NCI-H2029 (cell line): ENCODE results near the gene SLC16A1.
"Not testable (repeated sequence)": the region's sequence is repeated elsewhere in the genome, so short reads cannot be mapped to it uniquely, and the experiment has no call there.

Experiments
- DNase-seq: peaks from one replicate; lab custom pipeline; 2025; lab: John Stamatoyannopoulos, UW

SLC16A1 gene

DNA sequence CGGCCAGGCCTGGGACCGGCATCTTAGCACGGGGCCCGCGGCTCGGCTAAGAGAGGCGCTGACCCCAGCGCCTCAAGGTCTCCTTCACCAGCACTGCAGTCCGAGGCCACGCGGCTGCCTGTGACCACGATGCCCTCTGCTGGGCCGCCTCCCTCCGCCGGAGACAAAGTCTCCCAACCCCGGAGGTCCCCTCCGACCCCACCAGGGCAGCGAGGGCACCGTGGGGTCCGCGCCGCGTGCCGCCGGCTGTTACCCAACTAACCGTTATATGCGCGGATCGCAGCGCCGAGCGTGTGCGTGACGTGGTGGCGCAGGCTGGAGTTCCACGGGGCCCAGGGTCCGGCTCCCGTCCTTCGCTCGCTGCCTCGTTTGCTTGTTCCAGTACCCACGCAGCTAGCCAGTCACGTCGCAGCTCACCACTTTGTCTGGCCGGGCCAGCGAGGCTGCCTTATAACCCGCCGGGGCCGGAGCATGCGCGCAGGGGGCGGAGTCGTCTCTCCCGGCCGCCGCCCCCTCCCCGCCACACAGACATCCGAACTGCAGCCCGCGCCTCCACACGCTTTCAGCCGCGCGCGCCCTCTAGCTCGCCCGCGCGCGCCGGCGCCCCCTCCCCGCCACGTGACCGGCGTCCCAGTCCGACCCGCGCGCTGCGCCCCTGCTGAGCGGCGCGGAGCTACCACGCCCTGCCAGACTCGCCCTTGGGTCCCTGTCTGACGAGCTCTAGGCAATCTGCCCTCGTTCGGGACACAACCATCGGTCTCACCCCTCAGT is at the start of gene SLC16A1:
Gene SLC16A1, minus strand, starts transcription at position 424 of the 771 bp plus-strand sequence. CDS start 26,888 bp downstream, outside the sequence.
- DNase-seq, result peak; percentile 42

DNA sequence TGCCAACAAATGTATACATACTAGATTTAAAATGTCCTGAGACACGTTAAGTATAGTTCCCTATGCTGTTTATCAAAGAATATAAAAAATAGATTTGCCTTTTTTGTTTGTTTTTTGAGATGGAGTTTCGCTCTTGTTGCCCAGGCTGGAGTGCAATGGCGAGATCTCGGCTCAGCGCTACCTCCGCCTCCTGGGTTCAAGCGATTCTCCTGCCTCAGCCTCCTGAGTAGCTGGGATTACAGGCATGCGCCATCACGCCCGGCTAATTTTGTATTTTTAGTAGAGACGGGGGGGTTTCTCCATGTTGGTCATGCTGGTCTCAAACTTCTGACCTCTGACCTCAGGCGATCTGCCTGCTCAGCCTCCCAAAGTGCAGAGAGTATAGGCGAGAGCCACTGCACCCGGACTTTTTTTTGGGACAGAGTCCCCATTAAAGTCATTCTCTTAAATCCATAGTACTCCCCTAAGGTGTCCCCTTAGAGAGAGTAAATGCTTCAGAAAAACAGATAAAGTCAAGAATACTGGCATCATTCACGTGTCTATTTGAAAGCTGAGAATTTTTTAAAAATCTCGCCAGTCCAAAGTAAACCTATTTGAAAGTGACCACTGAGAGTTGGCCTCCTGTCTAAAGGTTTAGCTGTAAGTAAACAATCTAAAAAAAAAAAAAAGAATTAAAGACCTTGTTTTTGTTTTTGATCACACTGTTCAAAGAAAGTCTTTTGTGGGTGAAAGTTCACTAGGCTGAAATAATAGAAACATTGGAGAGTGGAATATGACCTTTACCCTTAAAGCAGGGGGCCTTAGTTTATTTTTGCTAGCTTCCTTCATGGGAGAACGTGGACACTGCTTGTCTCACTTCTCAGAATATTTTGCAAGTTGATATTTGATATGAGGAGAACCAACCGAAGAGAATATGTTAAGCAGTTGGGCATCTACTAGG is 48.0 kb upstream of the SLC16A1 start:
- DNase-seq, result no peak

- DNase-seq, result no peak
Measured at GRCh38 chr1:113002297-113002696, 46.3 kb upstream of the SLC16A1 start.

DNA sequence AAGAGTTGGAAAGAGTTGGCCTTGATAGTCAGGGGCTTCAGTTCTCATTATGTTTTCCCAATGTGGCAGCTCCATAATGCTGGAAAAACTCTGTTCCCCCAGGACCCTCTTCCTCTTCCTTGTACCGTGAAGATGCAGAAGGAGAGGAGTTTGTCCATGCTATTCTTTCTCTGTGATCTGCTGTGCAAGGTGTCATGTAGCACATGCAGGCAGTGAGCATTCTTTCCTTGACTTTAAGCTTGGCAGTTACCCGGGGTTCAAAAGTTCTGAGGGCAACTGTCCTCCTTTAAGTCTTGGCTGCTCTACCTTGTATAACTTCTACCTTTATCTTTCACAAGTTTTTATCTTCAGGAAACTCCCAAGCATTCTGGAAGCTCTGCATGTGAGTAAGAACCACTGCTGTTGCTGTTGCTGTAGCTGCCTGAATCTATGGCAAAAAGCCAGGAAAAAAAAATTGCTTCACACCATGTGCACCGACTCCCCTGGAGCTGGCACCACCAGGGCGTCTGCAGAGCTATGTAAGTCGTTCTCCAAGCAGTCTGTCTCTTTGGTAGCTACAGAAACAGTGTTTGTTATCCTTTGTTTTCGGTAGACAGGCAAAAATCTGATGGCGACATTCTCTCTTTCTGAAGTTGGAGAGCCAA is 42.7 kb upstream of the SLC16A1 start:
- no peak for DNase-seq

DNA sequence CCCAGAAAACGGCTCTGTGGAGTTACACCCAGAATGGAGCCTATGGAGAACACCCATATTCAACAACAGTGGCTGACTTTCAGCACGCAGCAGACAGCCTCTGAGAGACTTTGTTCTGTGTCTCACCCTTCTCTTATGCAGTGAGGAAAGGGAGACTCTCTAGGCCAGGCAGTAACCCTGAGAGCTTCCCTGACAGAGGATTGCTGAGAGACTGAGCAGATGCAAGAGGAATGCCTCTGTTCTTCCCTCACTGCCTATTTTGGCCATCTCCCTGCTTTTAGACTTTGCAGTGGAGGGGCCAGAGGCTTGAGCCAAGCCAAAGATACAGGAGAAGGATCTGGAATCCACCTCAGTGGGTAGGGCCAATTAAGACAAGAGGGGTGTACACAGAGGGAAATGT is 41.8 kb upstream of the SLC16A1 start:
- no peak for DNase-seq

DNA sequence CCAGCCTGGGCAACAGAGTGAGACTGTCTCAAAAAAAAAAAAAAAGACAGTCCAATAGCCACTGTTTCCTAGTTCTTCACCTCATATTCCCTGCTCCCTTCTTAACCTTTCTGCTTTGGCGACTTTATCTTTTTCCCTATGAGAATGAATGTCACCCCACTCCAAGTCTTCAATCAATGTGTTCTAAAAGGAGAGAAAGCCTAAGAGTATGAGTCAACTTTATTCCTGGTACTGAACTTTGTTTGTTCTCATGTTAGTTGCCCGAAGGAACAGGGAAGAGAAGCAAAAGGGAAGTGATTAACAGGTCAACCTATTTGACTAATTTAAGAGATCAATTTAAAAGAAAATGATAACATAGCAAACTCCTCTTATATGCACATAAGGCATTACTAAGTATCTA is 39.9 kb upstream of the SLC16A1 start:
- DNase-seq, result no peak

GRCh38 chr1:112995021-112995420 is 39.0 kb upstream of the SLC16A1 start:
- not testable (repeated sequence) for DNase-seq

- no peak for DNase-seq
Measured at GRCh38 chr1:112992780-112993179, 36.8 kb upstream of the SLC16A1 start.

GRCh38 chr1:112991402-112992120 is 35.6 kb upstream of the SLC16A1 start:
- no peak for DNase-seq

DNA sequence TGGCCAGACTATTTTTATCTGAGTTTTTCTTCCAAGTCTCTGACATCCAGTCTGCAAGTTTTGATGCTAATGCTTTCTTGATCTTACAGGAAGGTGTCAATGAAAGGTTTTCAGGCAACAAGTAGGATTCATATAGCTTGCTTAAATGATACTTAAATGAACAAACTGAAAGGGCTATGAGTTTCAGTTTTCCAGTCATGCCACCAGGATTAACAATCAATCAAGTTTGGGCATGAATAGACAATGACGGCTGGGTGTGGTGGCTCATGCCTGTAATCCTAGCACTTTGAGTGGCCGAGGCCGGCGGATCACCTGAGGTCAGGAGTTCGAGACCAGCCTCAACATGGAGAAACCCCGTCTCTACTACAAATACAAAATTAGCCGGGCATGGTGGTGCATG is 34.3 kb upstream of the SLC16A1 start:
- no peak for DNase-seq

DNA sequence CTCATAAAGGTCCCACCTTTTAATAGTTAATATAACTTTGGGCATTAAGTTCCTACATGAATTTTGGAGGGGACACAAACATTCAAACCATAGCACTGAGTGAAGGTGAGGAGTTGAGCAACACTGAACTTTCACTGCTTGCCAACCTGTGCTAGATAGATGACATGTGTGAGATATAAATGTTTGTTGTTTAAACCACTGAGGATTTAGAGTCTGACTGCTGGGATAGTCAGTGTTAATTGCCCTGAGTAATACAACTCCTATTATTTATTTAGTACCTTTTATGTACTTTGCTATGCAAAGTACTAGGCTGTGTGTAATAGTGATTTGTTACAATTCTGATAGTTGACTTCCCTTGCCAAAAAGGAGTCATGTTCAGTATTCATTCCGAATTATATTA is 32.4 kb upstream of the SLC16A1 start:
- no peak for DNase-seq

DNA sequence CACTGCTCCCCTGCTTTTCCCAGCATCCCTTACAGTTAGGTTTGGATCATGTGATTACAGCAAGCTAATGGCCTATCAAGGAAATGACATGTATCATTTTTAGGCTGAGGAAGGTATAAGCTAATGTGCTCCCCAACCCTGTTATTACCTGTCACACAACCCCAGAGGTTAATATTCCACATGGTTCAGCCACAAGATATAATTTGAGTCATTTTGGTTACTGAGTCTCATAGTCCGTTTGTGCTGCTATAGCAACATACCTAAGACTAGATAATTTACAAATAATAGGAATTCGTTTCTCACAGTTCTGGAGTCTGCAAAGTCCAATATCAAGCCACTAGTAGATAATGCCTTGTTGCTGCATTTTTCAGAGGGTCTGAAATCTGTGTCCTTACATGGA is 29.1 kb upstream of the SLC16A1 start:
- no peak for DNase-seq

DNA sequence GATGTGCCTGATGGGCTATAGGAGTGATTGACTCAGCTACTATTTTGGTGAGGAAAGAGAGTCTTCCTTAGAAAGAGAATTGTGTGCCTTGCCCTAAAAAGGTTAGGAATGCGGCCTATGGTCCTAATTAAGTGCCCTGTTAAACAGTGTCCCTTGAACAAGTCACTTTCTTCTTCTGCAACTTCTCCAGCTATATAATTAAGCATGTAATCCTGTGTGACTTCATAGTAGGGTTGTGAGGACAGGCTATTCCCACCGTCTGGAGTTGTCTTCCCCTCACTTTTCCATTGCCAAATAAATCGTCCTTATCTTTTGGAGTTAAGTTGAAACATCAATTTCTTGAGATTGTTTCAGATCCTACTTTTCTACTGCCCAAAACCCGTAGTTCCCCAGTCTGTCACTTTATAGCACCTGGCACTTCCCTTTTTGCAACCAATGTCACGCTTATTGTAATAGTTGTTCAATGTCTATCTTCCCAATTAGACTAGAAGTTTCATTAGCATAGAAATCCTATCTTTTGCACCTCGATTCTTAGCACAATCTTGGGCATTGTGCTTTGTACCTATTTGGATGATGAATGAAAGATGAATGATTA is 27.6 kb upstream of the SLC16A1 start:
- no peak for DNase-seq

DNA sequence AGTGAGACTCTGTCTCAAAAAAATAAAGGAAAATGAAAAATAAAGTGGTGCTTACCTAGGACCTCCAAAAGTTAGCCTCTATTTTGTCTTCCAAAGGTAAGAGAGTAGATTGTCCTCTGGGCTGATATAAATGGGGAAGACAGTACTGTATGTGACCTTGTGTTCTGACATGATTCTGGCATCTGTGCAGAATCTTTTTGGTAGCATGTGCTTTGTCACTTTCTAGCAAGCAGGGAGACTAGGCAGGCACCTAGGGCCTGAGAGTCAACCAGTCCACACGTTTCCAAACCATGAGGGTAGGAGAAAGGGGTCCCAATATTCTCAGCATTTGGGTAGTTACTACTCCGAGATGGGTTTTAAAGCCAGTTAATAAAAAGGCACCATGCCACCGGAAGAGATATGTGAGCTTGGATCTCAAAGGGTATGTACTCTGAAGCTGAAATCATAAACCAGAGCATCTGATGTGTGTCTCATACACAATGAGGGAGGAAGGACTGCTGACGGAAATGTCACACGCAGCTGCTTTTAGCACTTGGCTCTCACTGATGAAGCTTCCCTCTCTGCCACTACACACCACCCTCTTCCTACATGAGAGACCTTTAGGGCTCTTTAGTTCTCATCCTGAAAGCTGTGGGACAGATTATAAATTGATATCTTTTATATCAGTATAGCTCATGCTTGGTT is 27.0 kb upstream of the SLC16A1 start:
- DNase-seq, result no peak

DNA sequence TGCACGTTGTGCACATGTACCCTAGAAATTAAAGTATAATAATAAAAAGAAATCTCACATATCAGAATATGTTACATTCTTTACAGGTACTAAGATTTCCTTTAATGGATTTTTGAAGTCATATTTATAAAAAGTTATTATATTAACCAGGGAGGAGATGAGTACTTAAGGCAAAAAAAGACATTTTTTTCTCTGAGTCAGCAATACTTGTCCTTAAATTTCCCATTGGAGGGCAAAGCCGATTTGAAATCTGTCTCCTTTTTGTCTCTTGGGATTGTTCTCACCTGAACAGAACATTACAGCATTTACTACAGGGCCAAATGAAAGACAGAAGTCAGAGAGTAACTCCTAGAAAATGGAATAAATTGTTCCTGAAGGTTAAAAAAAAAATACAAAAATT is 26.3 kb upstream of the SLC16A1 start:
- DNase-seq, result no peak

GRCh38 chr1:112981834-112982233 is 25.8 kb upstream of the SLC16A1 start:
- DNase-seq, result not testable (repeated sequence)

- no peak for DNase-seq
Measured at GRCh38 chr1:112981426-112981825, 25.4 kb upstream of the SLC16A1 start.

DNA sequence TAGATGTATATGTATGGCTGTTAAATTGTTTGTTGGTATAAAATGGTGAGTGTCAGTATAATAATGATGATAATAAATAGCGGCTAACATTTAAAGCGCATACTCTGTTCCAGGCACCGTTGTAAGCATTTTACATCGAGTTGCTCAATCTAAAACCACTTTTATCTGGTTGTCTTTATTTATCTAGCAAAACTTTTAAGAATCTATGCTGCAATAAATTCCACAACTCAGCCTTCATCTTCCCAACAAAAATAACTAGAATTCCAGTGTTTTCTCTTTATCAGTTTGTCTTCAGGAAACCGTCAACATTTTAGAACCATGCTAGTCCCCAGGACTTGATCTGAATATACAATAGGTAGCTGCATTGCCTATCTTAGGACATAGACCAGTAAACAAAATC is 19.3 kb upstream of the SLC16A1 start:
- no peak for DNase-seq

GRCh38 chr1:112974646-112975045 is 18.6 kb upstream of the SLC16A1 start:
- DNase-seq, result no peak

GRCh38 chr1:112973788-112974187 is 17.8 kb upstream of the SLC16A1 start:
- DNase-seq, result no peak

GRCh38 chr1:112971006-112971405 is 15.0 kb upstream of the SLC16A1 start:
- no peak for DNase-seq
